B cell (primary cell): ENCODE results near the gene AP3D1. TPM values are rescaled to one million over a fixed set of nuclear protein-coding genes. Genes with fewer than 3 reads are reported as not detected.

ENCODE experiments used
- ATAC-seq: fragments of 200-7000 bp; cut with Tn5 transposase; one replicate; pipeline ENCODE4 v1.10.0; 2021; ENCODE audit warnings: low read depth, mild to moderate bottlenecking, moderate number of reproducible peaks, moderate library complexity
- CTCF ChIA-PET: fragments of 350-600 bp; sonication (Branson Sonifier 250); formaldehyde crosslinking; loops from one replicate; lab custom pipeline; 2021; ENCODE audit warnings: antibody characterized with exemption, inconsistent platforms; lab: Charles Lee
- POLR2A ChIA-PET: fragments of 350-600 bp; sonication (Branson Sonifier 250); formaldehyde crosslinking; loops from one replicate; lab custom pipeline; 2021; ENCODE audit warnings: antibody characterized with exemption; lab: Charles Lee
- DNase-seq: peaks from one replicate; pipeline ENCODE4 v3.0.0; 2013
- H2AFZ ChIP-seq: 2 replicates; pipeline ENCODE4 v1.6.1; 2012; ENCODE audit warnings: mild to moderate bottlenecking, low read depth, low read length; ENCODE audit not compliant: insufficient read depth, poor library complexity, severe bottlenecking
- H3K27ac ChIP-seq, 2 donors: 1 replicate in 1 of 2; 2 replicates in 1 of 2; pipeline ENCODE4 v1.5.1; 2012 to 2013; ENCODE audit warnings: low read length in 2 of 2, mild to moderate bottlenecking in 2 of 2, moderate library complexity in 1 of 2
- H3K27me3 ChIP-seq, 4 experiments: fragments of 200-600 bp in 1 of 4; sonication (generic) in 1 of 4; replicated peaks in 1 of 4; 1 replicate in 2 of 4; 2 replicates in 2 of 4; pipeline versions ENCODE4 v1.6.1 to v1.7.0; 2013 to 2016; ENCODE audit warnings: low read length in 3 of 4, mild to moderate bottlenecking in 2 of 4, mixed read lengths in 1 of 4, moderate library complexity in 1 of 4; ENCODE audit not compliant: insufficient read depth in 4 of 4, control insufficient read depth in 3 of 4; ENCODE audit errors: control extremely low read depth in 1 of 4
- H3K36me3 ChIP-seq, 2 experiments: replicated peaks in 1 of 2; 1 replicate in 1 of 2; 2 replicates in 1 of 2; pipeline versions ENCODE4 v1.6.1 to v1.7.1; 2013; ENCODE audit warnings: low read length in 1 of 2; ENCODE audit not compliant: insufficient read depth in 2 of 2, control insufficient read depth in 1 of 2; ENCODE audit errors: control extremely low read depth in 1 of 2, extremely low read depth in 1 of 2
- H3K4me1 ChIP-seq, 2 donors: fragments of 200-600 bp in 1 of 2; sonication (generic) in 1 of 2; 1 replicate in 1 of 2; 2 replicates in 1 of 2; pipeline versions ENCODE4 v1.5.1 to v1.6.1; 2013 to 2017; ENCODE audit warnings: low read length in 2 of 2; ENCODE audit not compliant: control insufficient read depth in 2 of 2, insufficient read depth in 2 of 2
- H3K4me2 ChIP-seq: replicated peaks from 2 replicates; pipeline ENCODE3; 2012; ENCODE audit warnings: mild to moderate bottlenecking, low read depth, low read length; ENCODE audit not compliant: poor library complexity, severe bottlenecking
- H3K4me3 ChIP-seq, 5 experiments: fragments of 200-600 bp in 1 of 5; sonication (generic) in 1 of 5; 1 replicate in 3 of 5; 2 replicates in 2 of 5; pipeline versions ENCODE4 v1.5.1 to v1.7.0; 2011 to 2016; ENCODE audit warnings: low read length in 4 of 5, mild to moderate bottlenecking in 4 of 5, low read depth in 2 of 5, control low read depth in 1 of 5, moderate library complexity in 1 of 5; ENCODE audit not compliant: insufficient read depth in 1 of 5; ENCODE audit errors: control extremely low read depth in 1 of 5, extremely low read depth in 1 of 5
- H3K79me2 ChIP-seq: fragments of 200-600 bp; sonication (generic); one replicate; pipeline ENCODE4 v1.6.0; 2016; ENCODE audit warnings: low read length; ENCODE audit not compliant: control insufficient read depth, insufficient read depth
- H3K9ac ChIP-seq: fragments of 200-600 bp; sonication (generic); 2 replicates; pipeline ENCODE4 v1.6.1; 2017; ENCODE audit warnings: mild to moderate bottlenecking, low read length, moderate library complexity
- H3K9me3 ChIP-seq, 3 donors: one replicate each; pipeline versions ENCODE4 v1.6.1 to v1.7.1; 2013; ENCODE audit warnings: low read length in 2 of 3; ENCODE audit not compliant: control insufficient read depth in 2 of 3, insufficient read depth in 1 of 3; ENCODE audit errors: control extremely low read depth in 1 of 3
- H4K20me1 ChIP-seq: 2 replicates; pipeline ENCODE4 v1.6.0; 2012; ENCODE audit warnings: mild to moderate bottlenecking, low read length; ENCODE audit not compliant: insufficient read depth, control insufficient read depth, poor library complexity, severe bottlenecking
- H3K27ac Mint-ChIP-seq: one replicate; pipeline ENCODE4 v1.8.0; 2021; ENCODE audit warnings: mixed read lengths
- H3K27me3 Mint-ChIP-seq: one replicate; pipeline ENCODE4 v1.8.0; 2021; ENCODE audit warnings: mixed read lengths
- H3K4me1 Mint-ChIP-seq: one replicate; pipeline ENCODE4 v1.8.0; 2021; ENCODE audit warnings: mixed read lengths
- H3K4me3 Mint-ChIP-seq: one replicate; pipeline ENCODE4 v1.8.0; 2021; ENCODE audit warnings: mixed read lengths
- H3K9me3 Mint-ChIP-seq: one replicate; pipeline ENCODE4 v1.8.0; 2022; ENCODE audit warnings: mixed read lengths; ENCODE audit not compliant: insufficient read depth
- CTCF ChIP-seq: fragments of 200-600 bp; IDR thresholded peaks from one replicate; pipeline ENCODE4 v1.8.0; 2022; ENCODE audit warnings: antibody characterized with exemption, mild to moderate bottlenecking
- EZH2 ChIP-seq: IDR thresholded peaks from 2 replicates; pipeline ENCODE4 v1.6.1; 2012; ENCODE audit warnings: borderline replicate concordance, low read depth, mild to moderate bottlenecking, moderate library complexity, low read length; ENCODE audit not compliant: insufficient read depth, poor library complexity, severe bottlenecking
- WGBS: methylation state at CpG from one replicate; pipeline ENCODE4 v1.1.5; 2013; ENCODE audit warnings: missing lambda C conversion rate; ENCODE audit not compliant: insufficient coverage; 5-methylcytosine and 5-hydroxymethylcytosine counted together
- intact Hi-C: fragments of 100-400 bp; cut with micrococcal nuclease; formaldehyde crosslinking; loops from one replicate; pipeline ENCODE4 v1.10.0; 2022
- polyA plus RNA-seq: library from polyadenylated mRNA; depleted of rRNA; stranded (reverse); fragments of >200 nt; gene quantifications from 2 replicates; pipeline ENCODE4 v1.2.3, GENCODE V29; 2012
- total RNA-seq, 2 donors: library from RNA; stranded (reverse); fragments of 120-200 nt in 1 of 2; gene quantifications; 1 replicate in 1 of 2; 2 replicates in 1 of 2; pipeline versions ENCODE4 v1.2.3 to v1.2.4, GENCODE V29; 2013 to 2022

AP3D1 gene
- total and polyA plus RNA-seq, 2 donors (not counting 1 experiment from before 2014, with no cell fraction given) = 96.4 to 114 TPM

DNA sequence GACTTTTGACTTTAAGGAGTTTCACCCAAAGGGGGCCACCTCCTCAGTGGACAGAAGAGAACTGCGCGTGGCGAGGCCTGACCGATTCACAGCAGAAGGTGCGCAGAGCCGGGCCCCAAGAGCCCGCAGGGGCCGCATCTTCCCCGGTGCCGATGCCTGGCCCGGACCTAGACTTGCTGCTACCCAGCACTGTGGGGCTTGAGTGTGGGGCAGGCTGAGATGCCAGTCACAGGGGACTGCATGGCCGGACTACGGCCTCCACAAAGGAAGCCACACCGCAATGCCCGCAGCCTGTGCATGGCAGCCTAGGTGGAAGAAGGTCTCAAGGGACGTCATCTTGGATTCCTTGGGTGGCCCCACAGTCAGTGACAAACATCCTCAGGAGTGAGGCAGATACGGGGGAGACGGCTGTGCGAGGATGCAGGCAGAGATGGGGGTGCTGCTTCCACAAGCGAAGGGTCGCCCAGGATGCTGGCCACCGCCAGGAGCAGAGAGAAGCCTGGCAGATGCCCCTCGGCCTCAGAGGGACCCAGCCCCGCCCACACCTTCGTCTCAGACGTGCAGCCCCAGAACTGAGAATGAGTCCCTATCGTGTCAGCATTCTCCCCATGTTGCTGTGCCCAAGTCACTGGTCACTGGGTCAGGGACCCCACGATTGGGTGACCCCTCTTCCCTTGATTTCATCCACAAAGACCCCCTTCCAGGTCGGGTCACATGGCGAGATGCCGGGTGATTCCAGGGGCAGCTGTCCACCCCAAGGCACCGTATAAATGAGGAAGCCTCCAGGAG, 72.1 kb downstream of the AP3D1 start:
- Histone ChIP-seq H3K4me1 (peaks cover 54 to 70% of the 10 kb centered on the region in 2 donors), H3K9me3 (no peaks in the 10 kb centered on the region), H3K27me3 (no peaks in the 10 kb centered on the region), H3K9ac (no peak overlapping the region), H4K20me1 (peaks cover 93% of the 10 kb centered on the region), H3K4me3 (peak overlapping the region in 1 of 5 experiments; percentile 7), H3K27ac (peak overlapping the region; percentile 16 to 99), H3K4me2 (peak overlapping the region; percentile 51), H3K79me2 (peaks cover 98% of the 10 kb centered on the region), H2AFZ (no peak overlapping the region), H3K36me3 (peaks cover 0 to 74% of the 10 kb centered on the region in 2 experiments)
- ATAC-seq = no peak
- ChIA-PET POLR2A (interaction anchor here (1.0 to 1.1 kb wide), 3 partner anchors 8 to 28 kb away, joined by 3 to 4 read pairs (median 3); partner anchors contain the start of gene MKNK2), CTCF (interaction anchor here (1.7 kb wide), 1 partner anchor 10 kb away, joined by 7 read pairs; no protein-coding TSS in a partner anchor)
- intact Hi-C loops = no loop called here
- Mint-ChIP-seq H3K4me3 (peak overlapping the region; percentile 77), H3K27me3 (no peaks in the 10 kb centered on the region), H3K4me1 (peaks cover 73% of the 10 kb centered on the region), H3K9me3 (no peaks in the 10 kb centered on the region), H3K27ac (peak overlapping the region; percentile 90)
- 87% methylated on average over 31 of the region's 32 CpGs for WGBS
- TF ChIP-seq EZH2 (no peak), CTCF (no peak)
- DNase-seq = no peak
